Medulla oblongata (tissue), 1 donor: ENCODE data around the gene CDC25A.
A peak's percentile ranks its signal among the peaks of the same experiment; 100 is the strongest.
"Not testable (repeated sequence)": the region's sequence is repeated elsewhere in the genome, so short reads cannot be mapped to it uniquely, and the experiment has no call there.

Experiments
- DNase-seq: peaks from one replicate; pipeline ENCODE4 v3.0.0-alpha.2; 2015; ENCODE audit errors: extremely low spot score

CDC25A gene

GRCh38 chr3:48141604-48142137 is 46.5 kb downstream of the CDC25A start:
- no peak for DNase-seq

GRCh38 chr3:48140936-48141603 is 47.1 kb downstream of the CDC25A start:
- DNase-seq: no peak

- no peak for DNase-seq
These were observed 47.9 kb downstream of the CDC25A start for GRCh38 chr3:48140336-48140757.

GRCh38 chr3:48137425-48137999 is 50.7 kb downstream of the CDC25A start:
- no peak for DNase-seq

- peak; percentile 55 for DNase-seq
These were observed 52.4 kb downstream of the CDC25A start for GRCh38 chr3:48135552-48136495.

- peak; percentile 68 for DNase-seq
These were observed 57.8 kb downstream of the CDC25A start for GRCh38 chr3:48130321-48130904.

GRCh38 chr3:48129921-48130320 is 58.3 kb downstream of the CDC25A start:
- DNase-seq: no peak

GRCh38 chr3:48128774-48129173 is 59.4 kb downstream of the CDC25A start:
- DNase-seq: no peak

- no peak for DNase-seq
These were observed 62.2 kb downstream of the CDC25A start for GRCh38 chr3:48125886-48126622.

- DNase-seq: no peak
These were observed 63.1 kb downstream of the CDC25A start for GRCh38 chr3:48125013-48125705.

- DNase-seq: no peak
These were observed 64.9 kb downstream of the CDC25A start for GRCh38 chr3:48123346-48123745.

- no peak for DNase-seq
These were observed 65.7 kb downstream of the CDC25A start for GRCh38 chr3:48122504-48122903.

GRCh38 chr3:48120223-48120622 is 68.0 kb downstream of the CDC25A start:
- no peak for DNase-seq

- DNase-seq: peak; percentile 13
These were observed 68.6 kb downstream of the CDC25A start for GRCh38 chr3:48119505-48120193.

- no peak for DNase-seq
These were observed 69.3 kb downstream of the CDC25A start for GRCh38 chr3:48118928-48119327.

GRCh38 chr3:48118322-48118721 is 69.9 kb downstream of the CDC25A start:
- no peak for DNase-seq

- no peak for DNase-seq
These were observed 75.4 kb downstream of the CDC25A start for GRCh38 chr3:48112813-48113212.

GRCh38 chr3:48112108-48112791 is 76.0 kb downstream of the CDC25A start:
- not testable (repeated sequence) for DNase-seq

GRCh38 chr3:48110463-48110862 is 77.8 kb downstream of the CDC25A start:
- DNase-seq: no peak
